Lung (tissue), 12 donors: ENCODE results near the gene SPATA3. TPM values are rescaled to one million over a fixed set of nuclear protein-coding genes. Genes with fewer than 3 reads are reported as not detected.

Experiments used
- ATAC-seq: fragments of 200-7000 bp; cut with Tn5 transposase; one replicate; pipeline ENCODE4 v1.9.1; 2020; ENCODE audit warnings: moderate number of reproducible peaks; ENCODE audit not compliant: insufficient read depth, low FRiP score
- DNase-seq, 3 donors: peaks; one replicate each; pipeline ENCODE4 v3.0.0-alpha.2; 2013 to 2017
- H3K27ac ChIP-seq, 2 donors: one replicate each; pipeline ENCODE4 v1.5.1; 2013; ENCODE audit warnings: mild to moderate bottlenecking in 2 of 2, moderate library complexity in 2 of 2, control low read depth in 1 of 2, inconsistent platforms in 1 of 2, low read depth in 1 of 2, low read length in 1 of 2
- H3K27me3 ChIP-seq, 3 donors: one replicate each; pipeline ENCODE4 v1.5.1; 2013; ENCODE audit warnings: low read length in 2 of 3; ENCODE audit not compliant: control insufficient read depth in 3 of 3, insufficient read depth in 3 of 3
- H3K36me3 ChIP-seq, 4 donors: one replicate each; pipeline ENCODE4 v1.5.1; 2013; ENCODE audit warnings: low read length in 4 of 4, mild to moderate bottlenecking in 1 of 4, moderate library complexity in 1 of 4; ENCODE audit not compliant: control insufficient read depth in 4 of 4, insufficient read depth in 4 of 4
- H3K4me1 ChIP-seq, 5 donors: one replicate each; pipeline ENCODE4 v1.5.1; 2013; ENCODE audit warnings: low read length in 5 of 5, mild to moderate bottlenecking in 2 of 5, moderate library complexity in 1 of 5; ENCODE audit not compliant: control insufficient read depth in 5 of 5, insufficient read depth in 5 of 5
- H3K4me3 ChIP-seq: one replicate; pipeline ENCODE4 v1.5.1; 2013; ENCODE audit warnings: mild to moderate bottlenecking, control low read depth, moderate library complexity
- H3K9ac ChIP-seq, 2 donors: one replicate each; pipeline ENCODE4 v1.5.1; 2013; ENCODE audit warnings: low read length in 2 of 2, control low read depth in 1 of 2; ENCODE audit not compliant: insufficient read depth in 1 of 2
- H3K9me3 ChIP-seq, 4 donors: one replicate each; pipeline ENCODE4 v1.5.1; 2013; ENCODE audit warnings: low read length in 3 of 4, mild to moderate bottlenecking in 1 of 4, moderate library complexity in 1 of 4; ENCODE audit not compliant: control insufficient read depth in 4 of 4, insufficient read depth in 3 of 4
- CTCF ChIP-seq: IDR thresholded peaks from 2 replicates; pipeline ENCODE4 v1.5.1; 2012; ENCODE audit warnings: mild to moderate bottlenecking; ENCODE audit errors: control extremely low read depth, extremely low read depth
- WGBS, 2 donors: extraction: QIAGEN DNeasy Blood & Tissue Kit; methylation state at CpG; one replicate each; pipeline ENCODE4 v1.1.7; 2013; 5-methylcytosine and 5-hydroxymethylcytosine counted together
- polyA plus RNA-seq, 2 donors: library from polyadenylated mRNA; stranded (reverse); fragments of 200-250 nt; gene quantifications; one replicate each; pipeline ENCODE4 v1.2.1, GENCODE V29; 2013
- total RNA-seq, 2 donors: library from RNA; depleted of rRNA in 1 of 2; stranded (reverse); fragments of >200 nt in 1 of 2; gene quantifications; one replicate each; pipeline ENCODE4 v1.2.1, GENCODE V29; 2014 to 2021
- donor health status: control.
- donor health status: control.
- donor health status: Bipolar disorder and iron deficiency.
- donor health status: healthy.
- donor health status: DM: yes; HTN: yes; CAD: no.

SPATA3 gene
- total and polyA plus RNA-seq, 4 donors, result not detected

GRCh38 chr2:230947908-230948365 is 48.0 kb upstream of the SPATA3 start:
- H3K9ac ChIP-seq, result no peak overlapping the region
- no peak for TF ChIP-seq CTCF
- DNase-seq (no peak), ATAC-seq (no peak)
- no peak overlapping the region for H3K27ac ChIP-seq
- no peaks in the 10 kb centered on the region for H3K27me3 ChIP-seq
- no peaks in the 10 kb centered on the region for H3K36me3 ChIP-seq
- WGBS, 2 donors, result 47 to 72% methylated on average over 10 of the region's 10 CpGs
- H3K9me3 ChIP-seq, result peaks cover 0 to 2% (median 0%) of the 10 kb centered on the region in 4 donors
- H3K4me1 ChIP-seq, result peaks cover 0 to 3% (median 2%) of the 10 kb centered on the region in 5 donors
- no peak overlapping the region for H3K4me3 ChIP-seq

GRCh38 chr2:230949966-230950873 is 45.7 kb upstream of the SPATA3 start:
- WGBS, 2 donors, result 83 to 91% methylated on average over 20 of the region's 20 CpGs
- no peak for ATAC-seq
- Histone ChIP-seq H3K27ac (no peak overlapping the region), H3K9me3 (peaks cover 0 to 5% (median 1%) of the 10 kb centered on the region in 4 donors), H3K27me3 (no peaks in the 10 kb centered on the region), H3K36me3 (no peaks in the 10 kb centered on the region), H3K9ac (no peak overlapping the region), H3K4me3 (no peak overlapping the region), H3K4me1 (peaks cover 0 to 3% (median 0%) of the 10 kb centered on the region in 5 donors)
- no peak for DNase-seq
- TF ChIP-seq CTCF, result no peak

GRCh38 chr2:230950874-230951339 is 45.0 kb upstream of the SPATA3 start:
- Histone ChIP-seq H3K4me1 (peaks cover 0 to 3% (median 0%) of the 10 kb centered on the region in 5 donors), H3K27me3 (no peaks in the 10 kb centered on the region), H3K4me3 (no peak overlapping the region), H3K9me3 (peaks cover 0 to 5% (median 1%) of the 10 kb centered on the region in 4 donors), H3K36me3 (no peaks in the 10 kb centered on the region), H3K27ac (no peak overlapping the region), H3K9ac (no peak overlapping the region)
- no peak for ATAC-seq
- no peak for DNase-seq
- TF ChIP-seq CTCF, result no peak
- WGBS, 2 donors, result 89 to 91% methylated on average over 10 of the region's 10 CpGs
